K562 (cell line): ENCODE data around the gene BEST1. TPM values are rescaled to one million over a fixed set of nuclear protein-coding genes. Genes with fewer than 3 reads are reported as not detected.

Experiments used
- CBFB ChIP-seq: sonication (generic); formaldehyde crosslinking; IDR thresholded peaks from 2 replicates; pipeline ENCODE4 v1.4.0; 2020; ENCODE audit warnings: mild to moderate bottlenecking, missing genetic modification reagents
- ESRRB ChIP-seq: fragments of 250-450 bp; sonication (Bioruptor Pico); IDR thresholded peaks from 2 replicates; pipeline ENCODE4 v1.5.0; 2020; ENCODE audit warnings: mild to moderate bottlenecking, moderate library complexity, borderline replicate concordance
- HDGF ChIP-seq: fragments of 450-650 bp; IDR thresholded peaks from 2 replicates; pipeline ENCODE4 v1.6.1; 2016
- HNRNPUL1 ChIP-seq: fragments of 200-400 bp; formaldehyde crosslinking; IDR thresholded peaks from 2 replicates; pipeline ENCODE4 v1.6.1; 2017; ENCODE audit warnings: low read length
- KLF16 ChIP-seq: IDR thresholded peaks from 2 replicates; pipeline ENCODE4 v1.6.1; 2016; ENCODE audit warnings: antibody characterized with exemption
- RBM15 ChIP-seq: fragments of 200-400 bp; formaldehyde crosslinking; IDR thresholded peaks from 2 replicates; pipeline ENCODE4 v1.6.1; 2018; ENCODE audit warnings: mild to moderate bottlenecking, low read length, moderate library complexity; ENCODE audit not compliant: insufficient read depth
- RHOXF2B ChIP-seq: fragments of 250-450 bp; sonication (Bioruptor Pico); conservative IDR thresholded peaks from 2 replicates; pipeline ENCODE4 v1.5.1; 2021
- ZNF311 ChIP-seq: fragments of 250-450 bp; sonication (Bioruptor Pico); IDR thresholded peaks from 2 replicates; pipeline ENCODE4 v1.4.0; 2020; ENCODE audit warnings: mild to moderate bottlenecking, moderate library complexity
- ZNF316 ChIP-seq: fragments of 450-650 bp; IDR thresholded peaks from 2 replicates; pipeline ENCODE4 v1.6.1; 2016
- polyA plus RNA-seq, 8 experiments: library from polyadenylated mRNA; depleted of rRNA in 4 of 8; stranded (reverse) in 5 of 8; unstranded in 3 of 8; fragments of >200 nt; fragmentation: Nextera tagmentation in 2 of 8; fragmentation: Illumina TruSeq in 1 of 8; extraction: Ambion mirVana in 2 of 8; extraction: Trizol in 1 of 8; gene quantifications; 2 replicates each; pipeline versions ENCODE4 v1.2.1 to v1.2.3, GENCODE V29; 2011 to 2014; ENCODE audit warnings: inconsistent platforms in 1 of 8, missing spikeins in 1 of 8
- total RNA-seq, 7 experiments: library from RNA; depleted of rRNA in 6 of 7; stranded (reverse); fragments of >200 nt in 6 of 7; fragmentation: Illumina TruSeq in 2 of 7; extraction: Trizol in 2 of 7; gene quantifications; 2 replicates each; pipeline versions ENCODE4 v1.2.1 to v1.2.3, GENCODE V29; 2011 to 2021; ENCODE audit warnings: low replicate concordance in 1 of 7
- TF ChIP-seq, protein P1 (sequence below): sonication (generic); formaldehyde crosslinking; IDR thresholded peaks from 2 replicates; pipeline ENCODE4 v1.8.0; 2022; ENCODE audit warnings: missing genetic modification reagents, mild to moderate bottlenecking, borderline replicate concordance
- TF ChIP-seq, protein P2 (sequence below): fragments of 450-650 bp; formaldehyde crosslinking; conservative IDR thresholded peaks from 2 replicates; pipeline ENCODE4 v1.4.0; 2022; ENCODE audit warnings: mild to moderate bottlenecking, missing genetic modification characterization
- TF ChIP-seq, protein P3 (sequence below): fragments of 250-450 bp; sonication (Bioruptor Pico); IDR thresholded peaks from 2 replicates; pipeline ENCODE4 v1.9.0; 2021; ENCODE audit warnings: mild to moderate bottlenecking, inconsistent platforms
- TF ChIP-seq, protein P4 (sequence below): sonication (generic); formaldehyde crosslinking; IDR thresholded peaks from 2 replicates; pipeline ENCODE4 v1.8.0; 2022; ENCODE audit warnings: mild to moderate bottlenecking, missing genetic modification reagents
- TF ChIP-seq, protein P5 (sequence below): fragments of 450-650 bp; IDR thresholded peaks from 2 replicates; pipeline ENCODE4 v1.6.1; 2016

BEST1 gene
- total and polyA plus RNA-seq, 9 of the 15 experiments (the other 6 are each of a cell fraction or from before 2014, with no cell fraction given): 0.07 to 1.3 (median 0.40) TPM

DNA sequence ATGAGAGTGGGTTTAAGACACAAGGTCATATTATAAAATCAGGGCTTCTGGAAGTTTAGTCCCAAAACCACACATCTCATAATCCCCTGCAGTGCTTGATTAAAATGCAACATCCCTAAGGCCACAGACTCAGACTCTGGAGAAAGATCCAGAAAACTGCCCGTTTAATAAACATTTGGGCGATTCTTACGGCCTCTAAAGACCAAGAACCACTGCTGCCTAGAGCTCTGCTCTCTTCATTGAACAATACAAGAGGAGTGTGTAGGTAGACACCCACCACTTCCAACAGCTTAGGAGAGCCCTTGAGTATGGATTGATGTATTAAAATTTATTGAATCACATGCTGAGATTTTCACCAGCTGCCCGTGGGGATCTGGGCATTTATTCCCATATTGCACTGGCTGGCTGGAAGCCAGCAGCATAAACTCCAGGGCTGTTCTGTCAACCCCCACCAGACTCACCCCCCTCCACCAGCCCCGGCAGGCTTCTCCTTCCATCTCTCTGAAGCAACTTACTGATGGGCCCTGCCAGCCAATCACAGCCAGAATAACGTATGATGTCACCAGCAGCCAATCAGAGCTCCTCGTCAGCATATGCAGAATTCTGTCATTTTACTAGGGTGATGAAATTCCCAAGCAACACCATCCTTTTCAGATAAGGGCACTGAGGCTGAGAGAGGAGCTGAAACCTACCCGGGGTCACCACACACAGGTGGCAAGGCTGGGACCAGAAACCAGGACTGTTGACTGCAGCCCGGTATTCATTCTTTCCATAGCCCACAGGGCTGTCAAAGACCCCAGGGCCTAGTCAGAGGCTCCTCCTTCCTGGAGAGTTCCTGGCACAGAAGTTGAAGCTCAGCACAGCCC lies 749 bp upstream of the BEST1 start (continued):
- TF ChIP-seq, protein P1, sequence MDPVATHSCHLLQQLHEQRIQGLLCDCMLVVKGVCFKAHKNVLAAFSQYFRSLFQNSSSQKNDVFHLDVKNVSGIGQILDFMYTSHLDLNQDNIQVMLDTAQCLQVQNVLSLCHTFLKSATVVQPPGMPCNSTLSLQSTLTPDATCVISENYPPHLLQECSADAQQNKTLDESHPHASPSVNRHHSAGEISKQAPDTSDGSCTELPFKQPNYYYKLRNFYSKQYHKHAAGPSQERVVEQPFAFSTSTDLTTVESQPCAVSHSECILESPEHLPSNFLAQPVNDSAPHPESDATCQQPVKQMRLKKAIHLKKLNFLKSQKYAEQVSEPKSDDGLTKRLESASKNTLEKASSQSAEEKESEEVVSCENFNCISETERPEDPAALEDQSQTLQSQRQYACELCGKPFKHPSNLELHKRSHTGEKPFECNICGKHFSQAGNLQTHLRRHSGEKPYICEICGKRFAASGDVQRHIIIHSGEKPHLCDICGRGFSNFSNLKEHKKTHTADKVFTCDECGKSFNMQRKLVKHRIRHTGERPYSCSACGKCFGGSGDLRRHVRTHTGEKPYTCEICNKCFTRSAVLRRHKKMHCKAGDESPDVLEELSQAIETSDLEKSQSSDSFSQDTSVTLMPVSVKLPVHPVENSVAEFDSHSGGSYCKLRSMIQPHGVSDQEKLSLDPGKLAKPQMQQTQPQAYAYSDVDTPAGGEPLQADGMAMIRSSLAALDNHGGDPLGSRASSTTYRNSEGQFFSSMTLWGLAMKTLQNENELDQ (CRISPR knock-in tag): no peak
- TF ChIP-seq ZNF311 (CRISPR knock-in tag) (peak; percentile 37; the same call in 1 of the 2 replicates), ESRRB (CRISPR knock-in tag) (no peak), RHOXF2B (CRISPR knock-in tag) (no peak), HNRNPUL1 (no peak), HDGF (no peak), CBFB (CRISPR knock-in tag) (no peak), RBM15 (no peak), ZNF316 (peak; percentile 45; the same call in 1 of the 2 replicates), KLF16 (no peak)
- TF ChIP-seq, protein P2, sequence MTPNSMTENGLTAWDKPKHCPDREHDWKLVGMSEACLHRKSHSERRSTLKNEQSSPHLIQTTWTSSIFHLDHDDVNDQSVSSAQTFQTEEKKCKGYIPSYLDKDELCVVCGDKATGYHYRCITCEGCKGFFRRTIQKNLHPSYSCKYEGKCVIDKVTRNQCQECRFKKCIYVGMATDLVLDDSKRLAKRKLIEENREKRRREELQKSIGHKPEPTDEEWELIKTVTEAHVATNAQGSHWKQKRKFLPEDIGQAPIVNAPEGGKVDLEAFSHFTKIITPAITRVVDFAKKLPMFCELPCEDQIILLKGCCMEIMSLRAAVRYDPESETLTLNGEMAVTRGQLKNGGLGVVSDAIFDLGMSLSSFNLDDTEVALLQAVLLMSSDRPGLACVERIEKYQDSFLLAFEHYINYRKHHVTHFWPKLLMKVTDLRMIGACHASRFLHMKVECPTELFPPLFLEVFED (CRISPR knock-in tag): peak; percentile 63; the same call in 1 of the 2 replicates
- TF ChIP-seq, protein P3, sequence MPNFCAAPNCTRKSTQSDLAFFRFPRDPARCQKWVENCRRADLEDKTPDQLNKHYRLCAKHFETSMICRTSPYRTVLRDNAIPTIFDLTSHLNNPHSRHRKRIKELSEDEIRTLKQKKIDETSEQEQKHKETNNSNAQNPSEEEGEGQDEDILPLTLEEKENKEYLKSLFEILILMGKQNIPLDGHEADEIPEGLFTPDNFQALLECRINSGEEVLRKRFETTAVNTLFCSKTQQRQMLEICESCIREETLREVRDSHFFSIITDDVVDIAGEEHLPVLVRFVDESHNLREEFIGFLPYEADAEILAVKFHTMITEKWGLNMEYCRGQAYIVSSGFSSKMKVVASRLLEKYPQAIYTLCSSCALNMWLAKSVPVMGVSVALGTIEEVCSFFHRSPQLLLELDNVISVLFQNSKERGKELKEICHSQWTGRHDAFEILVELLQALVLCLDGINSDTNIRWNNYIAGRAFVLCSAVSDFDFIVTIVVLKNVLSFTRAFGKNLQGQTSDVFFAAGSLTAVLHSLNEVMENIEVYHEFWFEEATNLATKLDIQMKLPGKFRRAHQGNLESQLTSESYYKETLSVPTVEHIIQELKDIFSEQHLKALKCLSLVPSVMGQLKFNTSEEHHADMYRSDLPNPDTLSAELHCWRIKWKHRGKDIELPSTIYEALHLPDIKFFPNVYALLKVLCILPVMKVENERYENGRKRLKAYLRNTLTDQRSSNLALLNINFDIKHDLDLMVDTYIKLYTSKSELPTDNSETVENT (CRISPR knock-in tag): no peak
- TF ChIP-seq, protein P4, sequence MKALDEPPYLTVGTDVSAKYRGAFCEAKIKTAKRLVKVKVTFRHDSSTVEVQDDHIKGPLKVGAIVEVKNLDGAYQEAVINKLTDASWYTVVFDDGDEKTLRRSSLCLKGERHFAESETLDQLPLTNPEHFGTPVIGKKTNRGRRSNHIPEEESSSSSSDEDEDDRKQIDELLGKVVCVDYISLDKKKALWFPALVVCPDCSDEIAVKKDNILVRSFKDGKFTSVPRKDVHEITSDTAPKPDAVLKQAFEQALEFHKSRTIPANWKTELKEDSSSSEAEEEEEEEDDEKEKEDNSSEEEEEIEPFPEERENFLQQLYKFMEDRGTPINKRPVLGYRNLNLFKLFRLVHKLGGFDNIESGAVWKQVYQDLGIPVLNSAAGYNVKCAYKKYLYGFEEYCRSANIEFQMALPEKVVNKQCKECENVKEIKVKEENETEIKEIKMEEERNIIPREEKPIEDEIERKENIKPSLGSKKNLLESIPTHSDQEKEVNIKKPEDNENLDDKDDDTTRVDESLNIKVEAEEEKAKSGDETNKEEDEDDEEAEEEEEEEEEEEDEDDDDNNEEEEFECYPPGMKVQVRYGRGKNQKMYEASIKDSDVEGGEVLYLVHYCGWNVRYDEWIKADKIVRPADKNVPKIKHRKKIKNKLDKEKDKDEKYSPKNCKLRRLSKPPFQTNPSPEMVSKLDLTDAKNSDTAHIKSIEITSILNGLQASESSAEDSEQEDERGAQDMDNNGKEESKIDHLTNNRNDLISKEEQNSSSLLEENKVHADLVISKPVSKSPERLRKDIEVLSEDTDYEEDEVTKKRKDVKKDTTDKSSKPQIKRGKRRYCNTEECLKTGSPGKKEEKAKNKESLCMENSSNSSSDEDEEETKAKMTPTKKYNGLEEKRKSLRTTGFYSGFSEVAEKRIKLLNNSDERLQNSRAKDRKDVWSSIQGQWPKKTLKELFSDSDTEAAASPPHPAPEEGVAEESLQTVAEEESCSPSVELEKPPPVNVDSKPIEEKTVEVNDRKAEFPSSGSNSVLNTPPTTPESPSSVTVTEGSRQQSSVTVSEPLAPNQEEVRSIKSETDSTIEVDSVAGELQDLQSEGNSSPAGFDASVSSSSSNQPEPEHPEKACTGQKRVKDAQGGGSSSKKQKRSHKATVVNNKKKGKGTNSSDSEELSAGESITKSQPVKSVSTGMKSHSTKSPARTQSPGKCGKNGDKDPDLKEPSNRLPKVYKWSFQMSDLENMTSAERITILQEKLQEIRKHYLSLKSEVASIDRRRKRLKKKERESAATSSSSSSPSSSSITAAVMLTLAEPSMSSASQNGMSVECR (CRISPR knock-in tag): no peak
- TF ChIP-seq, protein P5, sequence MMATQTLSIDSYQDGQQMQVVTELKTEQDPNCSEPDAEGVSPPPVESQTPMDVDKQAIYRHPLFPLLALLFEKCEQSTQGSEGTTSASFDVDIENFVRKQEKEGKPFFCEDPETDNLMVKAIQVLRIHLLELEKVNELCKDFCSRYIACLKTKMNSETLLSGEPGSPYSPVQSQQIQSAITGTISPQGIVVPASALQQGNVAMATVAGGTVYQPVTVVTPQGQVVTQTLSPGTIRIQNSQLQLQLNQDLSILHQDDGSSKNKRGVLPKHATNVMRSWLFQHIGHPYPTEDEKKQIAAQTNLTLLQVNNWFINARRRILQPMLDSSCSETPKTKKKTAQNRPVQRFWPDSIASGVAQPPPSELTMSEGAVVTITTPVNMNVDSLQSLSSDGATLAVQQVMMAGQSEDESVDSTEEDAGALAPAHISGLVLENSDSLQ: peak; percentile 94
